BLaER1 treated with 17β-estradiol and CSF1 and Interleukin-3, amounts not matched to agents 10 nM and 100 nM (cell line): ENCODE measurements around the gene UNK.

Source experiments
- H3K27ac ChIP-seq, 11 experiments: shearing (Covaris generic); formaldehyde crosslinking; 2 replicates each; pipeline ENCODE4 v1.8.1; 2022
- H3K27me3 ChIP-seq, 11 experiments: shearing (Covaris generic); formaldehyde crosslinking; 2 replicates each; pipeline ENCODE4 v1.8.1; 2022
- H3K36me3 ChIP-seq, 11 experiments: shearing (Covaris generic); formaldehyde crosslinking; 2 replicates each; pipeline ENCODE4 v1.8.1; 2022
- H3K4me1 ChIP-seq, 10 experiments: shearing (Covaris generic); formaldehyde crosslinking; 2 replicates each; pipeline ENCODE4 v1.8.1; 2022
- H3K4me2 ChIP-seq, 11 experiments: shearing (Covaris generic); formaldehyde crosslinking; 2 replicates each; pipeline ENCODE4 v1.8.1; 2022
- H3K4me3 ChIP-seq, 10 experiments: shearing (Covaris generic); formaldehyde crosslinking; 2 replicates each; pipeline ENCODE4 v1.8.1; 2022
- H3K9ac ChIP-seq, 11 experiments: shearing (Covaris generic); formaldehyde crosslinking; 2 replicates each; pipeline ENCODE4 v1.8.1; 2022
- H3K9me3 ChIP-seq, 11 experiments: shearing (Covaris generic); formaldehyde crosslinking; replicated peaks in 1 of 11; 2 replicates each; pipeline ENCODE4 v1.8.1; 2022
- H4K20me1 ChIP-seq, 11 experiments: shearing (Covaris generic); formaldehyde crosslinking; 2 replicates each; pipeline ENCODE4 v1.8.1; 2022
- Cebpa-rat ChIP-seq, 11 experiments: shearing (Covaris generic); IDR thresholded peaks; 2 replicates each; pipeline ENCODE4 v1.8.1; 2022

The UNK gene

DNA sequence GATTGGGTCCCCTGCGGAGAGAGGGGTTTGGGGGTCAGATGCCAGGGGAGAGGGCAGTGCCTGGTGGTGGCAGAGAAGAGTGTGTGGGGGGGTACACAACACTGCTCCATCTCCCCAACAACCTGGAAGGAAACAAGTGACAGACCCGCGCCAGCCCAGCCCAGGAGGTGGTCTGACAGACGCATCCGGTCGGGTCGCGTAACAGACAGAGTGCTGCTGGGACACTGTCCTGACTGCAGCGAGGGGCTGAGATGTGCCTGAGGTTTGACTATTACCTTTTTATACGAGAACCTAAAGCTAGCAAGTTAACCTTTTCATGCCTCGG is 43.4 kb downstream of the UNK start:
- peaks cover 7 to 97% (median 45%) of the 10 kb centered on the region in 11 experiments; a peak in 19 of 22 replicates for H4K20me1 ChIP-seq
- H3K4me3 ChIP-seq = peak overlapping the region in 3 of 10 experiments; percentile 9 to 36 (median 22); a peak in 5 of 20 replicates
- H3K27ac ChIP-seq = peak overlapping the region in 9 of 11 experiments; percentile 21 to 80 (median 68); a peak in 16 of 22 replicates
- H3K9me3 ChIP-seq = no peaks in the 10 kb centered on the region
- peaks cover 51 to 72% (median 64%) of the 10 kb centered on the region in 10 experiments for H3K4me1 ChIP-seq
- peak overlapping the region; percentile 57 to 88 (median 78) for H3K4me2 ChIP-seq
- peaks cover 56 to 96% (median 68%) of the 10 kb centered on the region in 11 experiments for H3K36me3 ChIP-seq
- no peaks in the 10 kb centered on the region for H3K27me3 ChIP-seq
- H3K9ac ChIP-seq = peak overlapping the region; percentile 5 to 74 (median 66); a peak in 18 of 22 replicates
- no peak for TF ChIP-seq Cebpa-rat (IDR thresholded peaks at IDR 0.05)

- Histone ChIP-seq H3K9me3 (no peaks in the 10 kb centered on the region), H3K4me3 (no peak overlapping the region), H3K9ac (peak overlapping the region in 5 of 11 experiments; percentile 24 to 74 (median 68); a peak in 5 of 22 replicates), H3K27ac (peak overlapping the region in 5 of 11 experiments; percentile 21 to 71 (median 67); a peak in 3 of 22 replicates), H3K36me3 (peaks cover 52 to 96% (median 66%) of the 10 kb centered on the region in 11 experiments), H3K27me3 (no peaks in the 10 kb centered on the region), H3K4me1 (peaks cover 58 to 77% (median 71%) of the 10 kb centered on the region in 10 experiments), H4K20me1 (peaks cover 9 to 97% (median 39%) of the 10 kb centered on the region in 11 experiments; a peak in 19 of 22 replicates), H3K4me2 (peak overlapping the region in 9 of 11 experiments; percentile 57 to 88 (median 78); a peak in 10 of 22 replicates)
- TF ChIP-seq Cebpa-rat (IDR thresholded peaks at IDR 0.05) = no peak
Observed at GRCh38 chr17:75828741-75829140, 44.1 kb downstream of the UNK start.

GRCh38 chr17:75829747-75830146 is 45.1 kb downstream of the UNK start:
- H3K27ac ChIP-seq = 0 out of 22 replicates have a peak overlapping the region, but pooled peaks of 1 of the 11 experiments have one; percentile 6
- H4K20me1 ChIP-seq = peaks cover 13 to 97% (median 50%) of the 10 kb centered on the region in 11 experiments; a peak in 20 of 22 replicates
- H3K4me3 ChIP-seq = no peak overlapping the region
- H3K27me3 ChIP-seq = no peaks in the 10 kb centered on the region
- no peak overlapping the region for H3K4me2 ChIP-seq
- no peak for TF ChIP-seq Cebpa-rat (IDR thresholded peaks at IDR 0.05)
- H3K4me1 ChIP-seq = peaks cover 66 to 85% (median 78%) of the 10 kb centered on the region in 10 experiments
- H3K9ac ChIP-seq = no peak overlapping the region
- peaks cover 45 to 97% (median 65%) of the 10 kb centered on the region in 11 experiments for H3K36me3 ChIP-seq
- no peaks in the 10 kb centered on the region for H3K9me3 ChIP-seq

DNA sequence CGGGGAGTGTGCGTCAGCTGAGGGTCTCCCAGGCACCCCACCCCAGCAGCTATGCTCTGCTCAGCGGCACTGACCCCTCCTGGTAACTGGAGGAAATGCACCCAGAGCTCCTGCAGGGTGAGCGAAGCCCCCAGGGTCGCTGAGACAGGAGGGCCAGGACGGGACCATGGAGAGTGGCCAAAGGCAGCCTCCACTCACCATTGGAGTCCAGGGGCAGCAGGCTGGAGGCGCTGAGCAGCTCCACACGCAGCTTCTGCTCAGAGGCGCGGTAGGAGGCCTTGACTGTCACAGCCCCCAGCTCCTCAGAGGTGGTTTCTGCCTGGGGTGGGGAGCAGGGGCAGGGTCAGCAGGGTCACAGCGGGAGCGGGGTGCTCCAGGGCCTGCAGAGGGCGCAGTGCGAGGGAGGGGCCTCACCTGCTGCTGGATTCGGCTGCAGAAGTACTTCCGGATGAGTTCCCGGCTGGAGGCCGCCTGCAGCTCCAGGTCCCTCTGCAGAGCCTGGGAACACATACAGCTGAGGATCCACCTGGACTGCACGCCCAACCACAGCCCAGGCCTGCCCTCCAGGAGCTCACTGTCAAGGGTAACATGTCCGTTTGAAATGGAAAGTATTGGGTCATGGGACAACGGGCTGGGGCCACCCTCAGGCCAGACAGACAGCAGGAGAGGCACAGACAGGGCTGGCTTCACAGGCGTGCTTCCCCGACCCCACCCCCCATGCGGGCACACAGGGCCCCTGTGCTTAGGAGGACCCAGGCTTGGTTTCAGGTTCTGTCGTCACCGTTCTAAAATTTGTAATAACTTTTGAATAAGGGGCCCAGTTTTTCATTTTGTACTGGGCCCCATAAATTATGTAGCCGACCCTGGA is 45.8 kb downstream of the UNK start:
- H3K9me3 ChIP-seq = no peaks in the 10 kb centered on the region
- no peaks in the 10 kb centered on the region for H3K27me3 ChIP-seq
- no peak for TF ChIP-seq Cebpa-rat (IDR thresholded peaks at IDR 0.05)
- H3K4me1 ChIP-seq = peaks cover 66 to 90% (median 81%) of the 10 kb centered on the region in 10 experiments
- H3K4me3 ChIP-seq = no peak overlapping the region
- H4K20me1 ChIP-seq = peaks cover 11 to 97% (median 54%) of the 10 kb centered on the region in 11 experiments; a peak in 20 of 22 replicates
- H3K4me2 ChIP-seq = no peak overlapping the region
- H3K36me3 ChIP-seq = peaks cover 40 to 98% (median 69%) of the 10 kb centered on the region in 11 experiments
- H3K27ac ChIP-seq = 0 out of 22 replicates have a peak overlapping the region, but pooled peaks of 1 of the 11 experiments have one; percentile 6
- H3K9ac ChIP-seq = 0 out of 22 replicates have a peak overlapping the region, but pooled peaks of 1 of the 11 experiments have one; percentile 18

DNA sequence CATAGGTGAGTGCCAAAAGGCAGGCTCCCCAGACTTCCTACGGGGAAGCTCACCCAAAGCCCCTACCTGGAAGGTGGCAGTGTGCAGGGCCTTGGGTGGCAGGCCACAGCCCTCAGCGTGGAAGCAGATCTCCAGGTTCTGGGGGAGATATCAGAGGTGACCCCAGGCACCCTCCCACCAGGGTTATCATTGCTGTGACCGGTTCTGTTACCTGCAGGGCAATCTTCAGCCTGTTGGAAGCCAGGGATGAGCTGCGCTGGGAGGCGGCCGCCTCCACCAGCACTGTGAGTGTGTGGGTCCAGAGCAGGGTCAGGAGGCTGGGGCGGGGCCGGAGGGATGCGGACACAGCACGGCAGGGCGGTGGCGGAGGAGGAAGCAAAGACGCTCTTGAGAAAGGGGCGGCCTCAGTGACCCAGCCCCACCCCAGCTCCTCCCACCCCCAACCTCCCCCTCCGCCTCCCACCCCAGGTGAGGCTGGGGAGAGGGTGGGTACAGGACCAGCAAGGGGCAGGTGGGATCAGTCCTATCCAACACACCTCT is 46.5 kb downstream of the UNK start:
- H3K4me3 ChIP-seq = no peak overlapping the region
- H3K27ac ChIP-seq = no peak overlapping the region
- peaks cover 10 to 97% (median 55%) of the 10 kb centered on the region in 11 experiments; a peak in 20 of 22 replicates for H4K20me1 ChIP-seq
- H3K9me3 ChIP-seq = no peaks in the 10 kb centered on the region
- peaks cover 33 to 98% (median 74%) of the 10 kb centered on the region in 11 experiments for H3K36me3 ChIP-seq
- no peak for TF ChIP-seq Cebpa-rat (IDR thresholded peaks at IDR 0.05)
- peaks cover 71 to 91% (median 81%) of the 10 kb centered on the region in 10 experiments for H3K4me1 ChIP-seq
- 0 out of 22 replicates have a peak overlapping the region, but pooled peaks of 1 of the 11 experiments have one; percentile 18 for H3K9ac ChIP-seq
- no peaks in the 10 kb centered on the region for H3K27me3 ChIP-seq
- H3K4me2 ChIP-seq = no peak overlapping the region

DNA sequence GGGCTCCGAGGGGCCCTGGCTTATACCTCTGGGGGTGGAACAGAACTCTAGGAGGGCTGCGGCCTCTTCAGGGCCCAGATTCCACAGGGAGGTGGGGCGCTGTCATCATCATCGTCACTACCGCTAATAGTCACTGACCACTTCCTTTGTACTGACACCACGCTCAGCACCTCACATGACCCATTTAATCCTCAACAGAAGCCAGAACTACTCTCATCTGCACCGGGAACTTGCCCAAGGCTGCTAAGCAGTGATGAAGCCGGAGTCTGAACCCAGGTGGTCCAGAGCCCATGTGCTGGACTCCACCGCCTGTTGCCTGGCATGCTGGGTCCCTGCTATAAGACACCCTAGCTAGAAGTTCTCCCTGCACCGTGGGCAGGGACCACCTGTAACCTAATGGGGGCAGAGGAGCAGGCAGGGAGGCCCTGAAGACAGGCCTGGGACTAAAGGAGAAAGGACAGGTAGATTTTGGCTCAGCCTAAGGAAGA is 47.6 kb downstream of the UNK start:
- Histone ChIP-seq H3K4me1 (peaks cover 75 to 91% (median 81%) of the 10 kb centered on the region in 10 experiments), H3K4me2 (peak overlapping the region; percentile 64 to 93 (median 84)), H4K20me1 (peaks cover 2 to 97% (median 44%) of the 10 kb centered on the region in 11 experiments; a peak in 19 of 22 replicates), H3K27ac (peak overlapping the region; percentile 42 to 75 (median 69)), H3K27me3 (no peaks in the 10 kb centered on the region), H3K9me3 (no peaks in the 10 kb centered on the region), H3K36me3 (peaks cover 40 to 98% (median 75%) of the 10 kb centered on the region in 11 experiments), H3K9ac (peak overlapping the region; percentile 32 to 70 (median 61); a peak in 21 of 22 replicates), H3K4me3 (peak overlapping the region in 5 of 10 experiments; percentile 22 to 37 (median 31); a peak in 6 of 20 replicates)
- TF ChIP-seq Cebpa-rat (IDR thresholded peaks at IDR 0.05) = no peak

GRCh38 chr17:75832652-75833400 is 48.2 kb downstream of the UNK start:
- H3K4me2 ChIP-seq = peak overlapping the region; percentile 64 to 93 (median 84)
- peaks cover 71 to 91% (median 81%) of the 10 kb centered on the region in 10 experiments for H3K4me1 ChIP-seq
- peak overlapping the region in 5 of 10 experiments; percentile 22 to 37 (median 31); a peak in 6 of 20 replicates for H3K4me3 ChIP-seq
- H4K20me1 ChIP-seq = peaks cover 0 to 96% (median 40%) of the 10 kb centered on the region in 11 experiments; a peak in 18 of 22 replicates
- no peak for TF ChIP-seq Cebpa-rat (IDR thresholded peaks at IDR 0.05)
- H3K9me3 ChIP-seq = no peaks in the 10 kb centered on the region
- H3K27ac ChIP-seq = peak overlapping the region; percentile 42 to 75 (median 69)
- peaks cover 40 to 98% (median 73%) of the 10 kb centered on the region in 11 experiments for H3K36me3 ChIP-seq
- peak overlapping the region; percentile 32 to 70 (median 61); a peak in 21 of 22 replicates for H3K9ac ChIP-seq
- no peaks in the 10 kb centered on the region for H3K27me3 ChIP-seq
